ENCODE measurements around the gene ZNF473. TPM values are rescaled to one million over a fixed set of nuclear protein-coding genes. Genes with fewer than 3 reads are reported as not detected.

Gene ZNF473
- total RNA-seq, 4 donors from 2014 or later, result 1.00 to 60.2 (median 7.9) TPM

- H3K36me3 ChIP-seq, result peaks cover 0 to 6% (median 2%) of the 10 kb centered on the region in 4 donors
- in situ Hi-C loops (cut with MboI; ENCODE audit: low pct_ligation_motif_present in 1 of 4, low pct_unique_long_range_greater_than_20kb in 1 of 4, low sequenced_read_pairs in 3 of 4), result no loop called here
- WGBS, 2 donors (ENCODE audit: low coverage in 1 of 2), result 92% methylated on average over 11 of the region's 11 CpGs; no CpG with 5 or more reads in 1 of the 2 donors
Measured at GRCh38 chr19:50030937-50031336, 5.1 kb downstream of the ZNF473 start.

GRCh38 chr19:50036908-50037307, 11.1 kb downstream of the ZNF473 start:
- Histone ChIP-seq H3K36me3 (peaks cover 0 to 34% (median 8%) of the 10 kb centered on the region in 4 donors), H3K27me3 (no peaks in the 10 kb centered on the region), H3K27ac (no peak overlapping the region), H3K9me3 (no peaks in the 10 kb centered on the region), H3K4me1 (no peaks in the 10 kb centered on the region), H3K4me3 (no peak overlapping the region)
- TF ChIP-seq EP300 (IDR thresholded peaks at IDR 0.05; ENCODE audit: low read depth), result no peak
- TF ChIP-seq POLR2AphosphoS5 (IDR thresholded peaks at IDR 0.05), result no peak
- TF ChIP-seq POLR2A (IDR thresholded peaks at IDR 0.05), result no peak
- no peak for TF ChIP-seq CTCF (IDR thresholded peaks at IDR 0.05)
- WGBS, 2 donors (ENCODE audit: low coverage in 1 of 2), result 93% methylated on average over 3 of the region's 3 CpGs; no CpG with 5 or more reads in 1 of the 2 donors
- in situ Hi-C loops (cut with MboI; ENCODE audit: low pct_ligation_motif_present in 1 of 4, low pct_unique_long_range_greater_than_20kb in 1 of 4, low sequenced_read_pairs in 3 of 4), result no loop called here
- intact Hi-C loops (cut with DNase I; ENCODE audit: low total_unique reads), result no loop called here
- DNase-seq, result no peak

More at GRCh38 chr19:50030937-50031336, 5.1 kb downstream of the ZNF473 start:
- peaks cover 7 to 18% (median 13%) of the 10 kb centered on the region in 4 donors for H3K4me1 ChIP-seq
- no peak overlapping the region for H3K4me3 ChIP-seq
- no peaks in the 10 kb centered on the region for H3K27me3 ChIP-seq
- no peak for TF ChIP-seq POLR2AphosphoS5 (IDR thresholded peaks at IDR 0.05)
- no peak for TF ChIP-seq CTCF (IDR thresholded peaks at IDR 0.05)
- TF ChIP-seq EP300 (IDR thresholded peaks at IDR 0.05; ENCODE audit: low read depth), result no peak
- TF ChIP-seq POLR2A (IDR thresholded peaks at IDR 0.05), result no peak
- no peak for DNase-seq
- intact Hi-C loops (cut with DNase I; ENCODE audit: low total_unique reads), result no loop called here
- no peak overlapping the region for H3K27ac ChIP-seq
- H3K9me3 ChIP-seq, result no peaks in the 10 kb centered on the region

- no peaks in the 10 kb centered on the region for H3K4me1 ChIP-seq
- DNase-seq, result no peak
- H3K9me3 ChIP-seq, result peaks cover 12 to 13% of the 10 kb centered on the region in 2 donors
- TF ChIP-seq EP300 (IDR thresholded peaks at IDR 0.05; ENCODE audit: low read depth) (no peak), POLR2A (IDR thresholded peaks at IDR 0.05) (no peak), CTCF (IDR thresholded peaks at IDR 0.05) (no peak), POLR2AphosphoS5 (IDR thresholded peaks at IDR 0.05) (no peak)
- no peak overlapping the region for H3K4me3 ChIP-seq
- in situ Hi-C loops (cut with MboI; ENCODE audit: low pct_ligation_motif_present in 1 of 4, low pct_unique_long_range_greater_than_20kb in 1 of 4, low sequenced_read_pairs in 3 of 4) (no loop called here), intact Hi-C loops (cut with DNase I; ENCODE audit: low total_unique reads) (no loop called here)
- no peaks in the 10 kb centered on the region for H3K27me3 ChIP-seq
- H3K27ac ChIP-seq, result no peak overlapping the region
- 92% methylated on average over 3 of the region's 3 CpGs; no CpG with 5 or more reads in 1 of the 2 donors for WGBS, 2 donors (ENCODE audit: low coverage in 1 of 2)
- peaks cover 4 to 56% (median 26%) of the 10 kb centered on the region in 4 donors for H3K36me3 ChIP-seq
Measured at GRCh38 chr19:50039968-50040367, 14.2 kb downstream of the ZNF473 start.

- intact Hi-C loops (cut with DNase I; ENCODE audit: low total_unique reads) (no loop called here), in situ Hi-C loops (cut with MboI; ENCODE audit: low pct_ligation_motif_present in 1 of 4, low pct_unique_long_range_greater_than_20kb in 1 of 4, low sequenced_read_pairs in 3 of 4) (no loop called here)
- Histone ChIP-seq H3K4me1 (no peaks in the 10 kb centered on the region), H3K36me3 (peaks cover 5 to 66% (median 34%) of the 10 kb centered on the region in 4 donors), H3K27ac (no peak overlapping the region), H3K4me3 (no peak overlapping the region), H3K9me3 (peaks cover 16 to 23% of the 10 kb centered on the region in 2 donors), H3K27me3 (no peaks in the 10 kb centered on the region)
- 95 to 100% methylated on average over 2 to 6 of the region's 6 CpGs for WGBS, 2 donors (ENCODE audit: low coverage in 1 of 2)
- DNase-seq, result no peak
- TF ChIP-seq POLR2AphosphoS5 (IDR thresholded peaks at IDR 0.05) (no peak), CTCF (IDR thresholded peaks at IDR 0.05) (no peak), EP300 (IDR thresholded peaks at IDR 0.05; ENCODE audit: low read depth) (no peak), POLR2A (IDR thresholded peaks at IDR 0.05) (no peak)
Measured at GRCh38 chr19:50040967-50041366, 15.2 kb downstream of the ZNF473 start.
